GM12878 (cell line): ENCODE measurements around the gene FGGY. TPM values are rescaled to one million over a fixed set of nuclear protein-coding genes. Genes with fewer than 3 reads are reported as not detected.

Experiments used
- ATAC-seq: fragments of 200-7000 bp; cut with Tn5 transposase; 3 replicates; pipeline ENCODE4 v1.9.1; 2020; ENCODE audit warnings: mild to moderate bottlenecking, moderate library complexity
- BruUV-seq: library from RNA; stranded (reverse); fragments of 400-500 nt; replicated peaks from 2 replicates; lab custom pipeline; 2021; lab: Mats Ljungman, UMichigan
- CTCF ChIA-PET: fragments of 300-600 bp; sonication (Branson Sonifier 250); formaldehyde crosslinking; extraction: SDS; loops from one replicate; lab custom pipeline; 2021; ENCODE audit warnings: inconsistent platforms; lab: Yijun Ruan, JAX
- POLR2A ChIA-PET: fragments of 350-600 bp; formaldehyde crosslinking; extraction: SDS; loops from one replicate; lab custom pipeline; 2021; ENCODE audit warnings: inconsistent platforms; lab: Charles Lee
- RAD21 ChIA-PET: fragments of 300-600 bp; sonication (Branson Sonifier 250); formaldehyde crosslinking; loops from one replicate; lab custom pipeline; 2023; ENCODE audit warnings: antibody characterized with exemption; ENCODE audit not compliant: unreplicated experiment; lab: Charles Lee
- SMC1A ChIA-PET: fragments of 300-600 bp; sonication (Branson Sonifier 250); formaldehyde crosslinking; loops from one replicate; lab custom pipeline; 2023; ENCODE audit not compliant: unreplicated experiment, uncharacterized antibody; lab: Charles Lee
- DNase-seq: peaks from one replicate; pipeline ENCODE4 v3.0.0-alpha.2; 2011; ENCODE audit warnings: low read depth, low spot score
- FAIRE-seq: peaks from 3 replicates; lab custom pipeline; 2011; peaks lifted over from hg19 to GRCh38; lab: Jason Lieb, UNC
- H2AFZ ChIP-seq: 2 replicates; pipeline ENCODE4 v1.6.0; 2011; ENCODE audit warnings: low read depth, low read length, control low read depth; ENCODE audit not compliant: control insufficient read depth
- H3K27ac ChIP-seq: 2 replicates; pipeline ENCODE4 v1.5.1; 2011; ENCODE audit warnings: control low read depth; ENCODE audit not compliant: control insufficient read depth, insufficient read depth
- H3K27me3 ChIP-seq, 2 experiments: replicated peaks in 1 of 2; 2 replicates each; pipeline versions ENCODE4 v1.6.0 to v1.6.1; 2011; ENCODE audit warnings: low read length in 1 of 2; ENCODE audit not compliant: control insufficient read depth in 2 of 2, insufficient read depth in 2 of 2
- H3K36me3 ChIP-seq, 2 experiments: 2 replicates each; pipeline ENCODE4 v1.5.1; 2011; ENCODE audit warnings: low read length in 1 of 2; ENCODE audit not compliant: control insufficient read depth in 2 of 2, insufficient read depth in 2 of 2
- H3K4me1 ChIP-seq: 2 replicates; pipeline ENCODE4 v1.6.1; 2011; ENCODE audit warnings: mild to moderate bottlenecking, low read length, moderate library complexity, mixed read lengths; ENCODE audit not compliant: control insufficient read depth, insufficient read depth
- H3K4me2 ChIP-seq: 2 replicates; pipeline ENCODE4 v1.6.0; 2011; ENCODE audit warnings: control low read depth; ENCODE audit not compliant: control insufficient read depth, insufficient read depth
- H3K4me3 ChIP-seq: fragments of 200-600 bp; sonication (generic); 2 replicates; pipeline ENCODE4 v1.5.1; 2016
- H3K79me2 ChIP-seq: 2 replicates; pipeline ENCODE4 v1.6.0; 2011; ENCODE audit warnings: low read length; ENCODE audit not compliant: control insufficient read depth, insufficient read depth
- H3K9ac ChIP-seq: 2 replicates; pipeline ENCODE4 v1.8.0; 2011; ENCODE audit warnings: low read length, control low read depth, mixed read lengths; ENCODE audit not compliant: control insufficient read depth, insufficient read depth
- H3K9me3 ChIP-seq: replicated peaks from 3 replicates; pipeline ENCODE4 v1.5.1; 2011; ENCODE audit warnings: mild to moderate bottlenecking, low read length; ENCODE audit not compliant: control insufficient read depth, insufficient read depth
- H4K20me1 ChIP-seq: 2 replicates; pipeline ENCODE4 v1.6.0; 2011; ENCODE audit not compliant: control insufficient read depth, insufficient read depth
- CHD4 ChIP-seq: fragments of 200-600 bp; sonication (generic); IDR thresholded peaks from 2 replicates; pipeline ENCODE4 v1.6.1; 2016; ENCODE audit warnings: mild to moderate bottlenecking
- SIN3A ChIP-seq: IDR thresholded peaks from 2 replicates; pipeline ENCODE4 v1.6.1; 2012; ENCODE audit warnings: low read depth, low read length, improper control_type of control experiment
- WGBS: methylation state at CpG from one replicate; pipeline ENCODE4 v1.1.6; 2016; ENCODE audit warnings: low lambda C conversion rate; ENCODE audit not compliant: insufficient replicate concordance, insufficient coverage; ENCODE audit errors: missing lambda C conversion rate; 5-methylcytosine and 5-hydroxymethylcytosine counted together
- in situ Hi-C: fragments of 300-500 bp; cut with MboI; formaldehyde crosslinking; loops from 9 replicates; pipeline ENCODE4 v1.14.3; 2018; ENCODE audit warnings: mixed read lengths
- intact Hi-C: fragments of 100-400 bp; cut with micrococcal nuclease; formaldehyde crosslinking; loops from one replicate; pipeline ENCODE4 v1.14.2; 2022; ENCODE audit not compliant: unreplicated experiment
- polyA plus RNA-seq, 11 experiments: library from polyadenylated mRNA; depleted of rRNA in 4 of 11; unstranded in 6 of 11; stranded (reverse) in 5 of 11; fragments of >200 nt; fragmentation: Nextera tagmentation in 4 of 11; fragmentation: Illumina TruSeq in 1 of 11; extraction: Ambion mirVana in 4 of 11; extraction: Trizol in 1 of 11; gene quantifications; 1 replicate in 1 of 11; 2 replicates in 10 of 11; pipeline versions ENCODE4 v1.2.1 to v1.2.3, GENCODE V29; 2011 to 2016; ENCODE audit warnings: inconsistent platforms in 2 of 11, missing spikeins in 2 of 11, low read depth in 1 of 11
- total RNA-seq, 4 experiments: library from RNA; depleted of rRNA in 3 of 4; stranded (reverse); fragments of >200 nt in 3 of 4; fragmentation: Illumina TruSeq in 1 of 4; extraction: Trizol in 1 of 4; gene quantifications; 2 replicates each; pipeline versions ENCODE4 v1.2.1 to v1.2.3, GENCODE V29; 2013 to 2021
- TF ChIP-seq, protein P1 (sequence below): IDR thresholded peaks from 2 replicates; pipeline ENCODE4 v1.6.1; 2011; ENCODE audit warnings: borderline replicate concordance, low read depth, mild to moderate bottlenecking, moderate library complexity, low read length; ENCODE audit not compliant: insufficient read depth, poor library complexity, severe bottlenecking
- TF ChIP-seq, protein P2 (sequence below): IDR thresholded peaks from 2 replicates; pipeline ENCODE4 v1.6.1; 2012; ENCODE audit warnings: low read depth, low read length, improper control_type of control experiment
- TF ChIP-seq, protein P3 (sequence below): fragments of 450-650 bp; IDR thresholded peaks from 2 replicates; pipeline ENCODE4 v1.6.1; 2016; ENCODE audit warnings: mild to moderate bottlenecking, moderate library complexity, borderline replicate concordance

Gene FGGY
- total and polyA plus RNA-seq, 10 of the 15 experiments (the other 5 are each of a cell fraction or from before 2014, with no cell fraction given) = 6.2 to 11.9 (median 7.5) TPM

DNA sequence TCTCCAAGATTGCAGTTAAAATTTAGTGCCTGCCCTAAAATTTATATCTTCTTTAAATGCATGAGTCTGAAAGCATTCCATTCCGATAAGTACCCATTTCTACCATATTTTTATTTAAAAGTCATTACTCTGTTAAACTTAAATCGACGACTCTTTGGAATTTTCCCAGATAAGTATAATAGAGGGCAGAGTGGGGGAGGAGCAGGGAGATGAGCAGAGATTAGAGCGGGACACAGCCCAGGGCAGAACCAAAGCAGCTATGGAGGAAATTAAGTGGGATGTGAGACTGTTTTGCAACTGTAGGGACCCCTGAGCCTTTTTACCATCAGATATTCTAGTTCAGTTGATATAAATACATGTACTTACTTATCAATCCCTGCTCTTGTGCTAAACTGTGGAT lies 257.9 kb downstream of the FGGY start:
- in situ Hi-C loops (no loop called here), intact Hi-C loops (no loop called here)
- DNase-seq (no peak), FAIRE-seq (no peak), ATAC-seq (no peak)
- ChIA-PET RAD21 (no interaction called here), SMC1A (no interaction called here), POLR2A (interaction anchor here (0.6 kb wide), 1 partner anchor 278 kb away, joined by 3 read pairs; no protein-coding TSS in a partner anchor), CTCF (no interaction called here)
- Histone ChIP-seq H3K27me3 (no peaks in the 10 kb centered on the region), H2AFZ (no peak overlapping the region), H3K36me3 (no peaks in the 10 kb centered on the region), H4K20me1 (no peaks in the 10 kb centered on the region), H3K9me3 (peaks cover 2% of the 10 kb centered on the region; the same call in 2 of the 3 replicates), H3K9ac (no peak overlapping the region), H3K79me2 (no peaks in the 10 kb centered on the region), H3K27ac (no peak overlapping the region), H3K4me1 (no peaks in the 10 kb centered on the region), H3K4me3 (no peak overlapping the region), H3K4me2 (no peak overlapping the region)
- BruUV-seq = no TSS peak
- 93% methylated on average over 4 of the region's 4 CpGs for WGBS
- TF ChIP-seq, protein P1, sequence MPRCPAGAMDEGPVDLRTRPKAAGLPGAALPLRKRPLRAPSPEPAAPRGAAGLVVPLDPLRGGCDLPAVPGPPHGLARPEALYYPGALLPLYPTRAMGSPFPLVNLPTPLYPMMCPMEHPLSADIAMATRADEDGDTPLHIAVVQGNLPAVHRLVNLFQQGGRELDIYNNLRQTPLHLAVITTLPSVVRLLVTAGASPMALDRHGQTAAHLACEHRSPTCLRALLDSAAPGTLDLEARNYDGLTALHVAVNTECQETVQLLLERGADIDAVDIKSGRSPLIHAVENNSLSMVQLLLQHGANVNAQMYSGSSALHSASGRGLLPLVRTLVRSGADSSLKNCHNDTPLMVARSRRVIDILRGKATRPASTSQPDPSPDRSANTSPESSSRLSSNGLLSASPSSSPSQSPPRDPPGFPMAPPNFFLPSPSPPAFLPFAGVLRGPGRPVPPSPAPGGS = no peak
- TF ChIP-seq, protein P2, sequence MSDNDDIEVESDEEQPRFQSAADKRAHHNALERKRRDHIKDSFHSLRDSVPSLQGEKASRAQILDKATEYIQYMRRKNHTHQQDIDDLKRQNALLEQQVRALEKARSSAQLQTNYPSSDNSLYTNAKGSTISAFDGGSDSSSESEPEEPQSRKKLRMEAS = no peak
- TF ChIP-seq SIN3A (no peak), CHD4 (no peak)
- TF ChIP-seq, protein P3, sequence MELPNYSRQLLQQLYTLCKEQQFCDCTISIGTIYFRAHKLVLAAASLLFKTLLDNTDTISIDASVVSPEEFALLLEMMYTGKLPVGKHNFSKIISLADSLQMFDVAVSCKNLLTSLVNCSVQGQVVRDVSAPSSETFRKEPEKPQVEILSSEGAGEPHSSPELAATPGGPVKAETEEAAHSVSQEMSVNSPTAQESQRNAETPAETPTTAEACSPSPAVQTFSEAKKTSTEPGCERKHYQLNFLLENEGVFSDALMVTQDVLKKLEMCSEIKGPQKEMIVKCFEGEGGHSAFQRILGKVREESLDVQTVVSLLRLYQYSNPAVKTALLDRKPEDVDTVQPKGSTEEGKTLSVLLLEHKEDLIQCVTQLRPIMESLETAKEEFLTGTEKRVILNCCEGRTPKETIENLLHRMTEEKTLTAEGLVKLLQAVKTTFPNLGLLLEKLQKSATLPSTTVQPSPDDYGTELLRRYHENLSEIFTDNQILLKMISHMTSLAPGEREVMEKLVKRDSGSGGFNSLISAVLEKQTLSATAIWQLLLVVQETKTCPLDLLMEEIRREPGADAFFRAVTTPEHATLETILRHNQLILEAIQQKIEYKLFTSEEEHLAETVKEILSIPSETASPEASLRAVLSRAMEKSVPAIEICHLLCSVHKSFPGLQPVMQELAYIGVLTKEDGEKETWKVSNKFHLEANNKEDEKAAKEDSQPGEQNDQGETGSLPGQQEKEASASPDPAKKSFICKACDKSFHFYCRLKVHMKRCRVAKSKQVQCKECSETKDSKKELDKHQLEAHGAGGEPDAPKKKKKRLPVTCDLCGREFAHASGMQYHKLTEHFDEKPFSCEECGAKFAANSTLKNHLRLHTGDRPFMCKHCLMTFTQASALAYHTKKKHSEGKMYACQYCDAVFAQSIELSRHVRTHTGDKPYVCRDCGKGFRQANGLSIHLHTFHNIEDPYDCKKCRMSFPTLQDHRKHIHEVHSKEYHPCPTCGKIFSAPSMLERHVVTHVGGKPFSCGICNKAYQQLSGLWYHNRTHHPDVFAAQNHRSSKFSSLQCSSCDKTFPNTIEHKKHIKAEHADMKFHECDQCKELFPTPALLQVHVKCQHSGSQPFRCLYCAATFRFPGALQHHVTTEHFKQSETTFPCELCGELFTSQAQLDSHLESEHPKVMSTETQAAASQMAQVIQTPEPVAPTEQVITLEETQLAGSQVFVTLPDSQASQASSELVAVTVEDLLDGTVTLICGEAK = no peak
- TF ChIP-seq, all 136 proteins: peak for 0
